ENCODE results near the gene ITPKC. TPM values are rescaled to one million over a fixed set of nuclear protein-coding genes. Genes with fewer than 3 reads are reported as not detected.

ITPKC gene
- total RNA-seq, 6 experiments from 2014 or later = 9.2 to 14.9 (median 10.5) TPM

DNA sequence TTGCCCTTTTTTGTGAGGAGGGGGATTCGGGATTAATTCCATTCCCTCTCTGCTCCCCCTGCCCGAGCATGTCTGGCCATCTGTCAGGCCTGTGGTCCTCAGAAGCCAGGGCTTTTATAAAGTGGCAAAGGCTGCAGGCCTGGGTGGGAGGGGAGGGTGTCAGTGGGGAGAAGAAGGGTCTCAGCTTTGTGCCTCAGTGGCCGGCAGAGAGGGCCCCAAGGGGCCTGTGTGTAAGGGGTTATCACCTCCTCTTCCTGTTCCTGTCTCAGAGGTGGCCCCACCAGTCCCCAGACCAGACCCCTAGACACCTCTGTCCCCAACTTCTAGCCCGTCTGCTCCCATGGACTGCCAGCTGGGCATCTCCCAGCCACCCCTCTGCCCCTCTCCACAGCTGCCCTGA, 23.0 kb upstream of the ITPKC start:
- Mint-ChIP-seq H3K36me3 (ENCODE audit: low read depth) (no peaks in the 10 kb centered on the region; the same call in 1 of the 2 replicates), H3K4me3 (no peak overlapping the region), H3K27ac (no peak overlapping the region), H3K9me3 (no peaks in the 10 kb centered on the region), H3K4me1 (ENCODE audit: low read depth) (peaks cover 5% of the 10 kb centered on the region; the same call in 1 of the 2 replicates), H3K27me3 (ENCODE audit: insufficient read depth) (peaks cover 3% of the 10 kb centered on the region; the same call in 1 of the 2 replicates)
- no peak for TF ChIP-seq CTCF (IDR thresholded peaks at IDR 0.05)
- no peak for DNase-seq

DNA sequence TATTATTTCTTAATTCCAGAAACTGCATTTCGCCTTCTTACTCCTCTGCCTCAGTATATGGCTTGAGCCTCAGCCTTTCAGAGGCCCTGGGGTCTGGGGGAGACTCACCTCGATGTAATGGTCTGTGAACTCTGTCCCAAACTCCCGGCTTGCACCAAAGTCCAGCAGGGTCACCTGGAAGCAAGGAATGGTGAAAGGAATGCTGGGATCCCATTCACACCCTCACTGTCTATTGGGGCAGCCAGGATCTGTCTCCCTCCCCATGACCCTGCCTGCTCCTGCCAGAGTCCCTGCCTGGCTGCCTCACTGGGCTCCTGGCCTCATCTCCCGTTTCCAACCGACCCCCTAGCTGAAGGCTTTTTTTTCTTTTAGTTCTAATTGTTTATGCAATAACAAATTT, 21.0 kb upstream of the ITPKC start:
- Mint-ChIP-seq H3K4me1 (ENCODE audit: low read depth) (peaks cover 1% of the 10 kb centered on the region; the same call in 1 of the 2 replicates), H3K4me3 (no peak overlapping the region), H3K36me3 (ENCODE audit: low read depth) (peaks cover 5% of the 10 kb centered on the region), H3K27me3 (ENCODE audit: insufficient read depth) (no peaks in the 10 kb centered on the region), H3K9me3 (no peaks in the 10 kb centered on the region), H3K27ac (no peak overlapping the region)
- no peak for TF ChIP-seq CTCF (IDR thresholded peaks at IDR 0.05)
- DNase-seq = no peak

- H3K4me1 Mint-ChIP-seq (ENCODE audit: low read depth) = no peaks in the 10 kb centered on the region
Observed at GRCh38 chr19:40697007-40697406, 19.9 kb upstream of the ITPKC start.

DNA sequence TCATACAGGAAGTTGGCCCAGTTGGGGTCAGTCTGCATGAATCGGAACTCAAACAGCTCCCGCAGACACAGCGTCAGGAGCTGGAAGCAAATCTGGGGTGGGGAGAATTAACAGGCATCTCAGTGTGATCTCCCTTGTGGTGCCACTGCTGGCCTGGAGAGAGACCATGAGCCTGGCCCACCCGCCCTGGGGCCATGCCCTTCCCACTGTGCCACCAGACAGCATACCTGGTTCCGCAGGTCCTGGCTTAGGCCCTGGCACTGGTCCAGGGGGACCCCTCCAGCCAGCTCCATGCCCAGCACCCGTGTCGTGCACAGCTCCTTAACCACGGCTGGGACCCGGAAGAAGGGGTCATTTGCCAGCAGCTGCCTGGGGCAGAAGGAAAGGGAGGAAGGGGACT, 16.8 kb upstream of the ITPKC start:
- Mint-ChIP-seq H3K9me3 (no peaks in the 10 kb centered on the region), H3K4me3 (no peak overlapping the region), H3K36me3 (ENCODE audit: low read depth) (peaks cover 24% of the 10 kb centered on the region), H3K4me1 (ENCODE audit: low read depth) (no peaks in the 10 kb centered on the region), H3K27ac (no peak overlapping the region), H3K27me3 (ENCODE audit: insufficient read depth) (no peaks in the 10 kb centered on the region; the same call in 1 of the 2 replicates)
- no peak for DNase-seq
- TF ChIP-seq CTCF (IDR thresholded peaks at IDR 0.05) = no peak

More at GRCh38 chr19:40697007-40697406, 19.9 kb upstream of the ITPKC start:
- no peaks in the 10 kb centered on the region for H3K9me3 Mint-ChIP-seq
- no peaks in the 10 kb centered on the region for H3K27me3 Mint-ChIP-seq (ENCODE audit: insufficient read depth)
- DNase-seq = no peak
- H3K4me3 Mint-ChIP-seq = no peak overlapping the region
- H3K36me3 Mint-ChIP-seq (ENCODE audit: low read depth) = peaks cover 12% of the 10 kb centered on the region
- TF ChIP-seq CTCF (IDR thresholded peaks at IDR 0.05) = no peak
- no peak overlapping the region for H3K27ac Mint-ChIP-seq

DNA sequence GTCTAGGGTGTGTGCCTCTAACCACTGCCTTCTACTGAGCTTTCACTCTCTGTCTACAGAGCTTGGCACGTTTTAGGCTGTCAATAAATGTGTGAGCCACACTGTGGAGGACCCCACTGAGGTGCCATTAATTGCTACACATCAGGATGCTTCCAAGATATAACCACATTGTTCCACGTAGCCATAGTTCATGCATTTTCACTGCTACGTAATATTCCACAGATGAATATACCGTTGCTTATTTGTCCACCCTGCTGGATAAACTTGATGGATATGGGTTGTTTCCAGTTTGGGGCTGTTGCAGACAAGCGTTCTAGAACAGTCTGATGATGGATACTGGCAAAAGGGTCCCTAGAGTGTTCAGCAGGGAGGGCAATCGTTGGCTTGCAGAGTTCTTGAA, 15.2 kb upstream of the ITPKC start:
- Mint-ChIP-seq H3K36me3 (ENCODE audit: low read depth) (peaks cover 26% of the 10 kb centered on the region), H3K9me3 (no peaks in the 10 kb centered on the region), H3K27me3 (ENCODE audit: insufficient read depth) (no peaks in the 10 kb centered on the region; the same call in 1 of the 2 replicates), H3K27ac (no peak overlapping the region), H3K4me3 (no peak overlapping the region), H3K4me1 (ENCODE audit: low read depth) (no peaks in the 10 kb centered on the region)
- no peak for TF ChIP-seq CTCF (IDR thresholded peaks at IDR 0.05)
- no peak for DNase-seq
